Stimulated activated CD8-positive, alpha-beta memory T cell treated with anti-CD3 and anti-CD28 coated beads, Interleukin-7, amount 100 ng/mL, for 24 hours (primary cell): Measurements from ENCODE around the gene CCDC57.
"Not testable (repeated sequence)": the region's sequence is repeated elsewhere in the genome, so short reads cannot be mapped to it uniquely, and the experiment has no call there.

Experiments used
- DNase-seq: peaks from one replicate; pipeline ENCODE4 v3.0.0-alpha.2; 2020; ENCODE audit warnings: low read depth

CCDC57 gene

DNA sequence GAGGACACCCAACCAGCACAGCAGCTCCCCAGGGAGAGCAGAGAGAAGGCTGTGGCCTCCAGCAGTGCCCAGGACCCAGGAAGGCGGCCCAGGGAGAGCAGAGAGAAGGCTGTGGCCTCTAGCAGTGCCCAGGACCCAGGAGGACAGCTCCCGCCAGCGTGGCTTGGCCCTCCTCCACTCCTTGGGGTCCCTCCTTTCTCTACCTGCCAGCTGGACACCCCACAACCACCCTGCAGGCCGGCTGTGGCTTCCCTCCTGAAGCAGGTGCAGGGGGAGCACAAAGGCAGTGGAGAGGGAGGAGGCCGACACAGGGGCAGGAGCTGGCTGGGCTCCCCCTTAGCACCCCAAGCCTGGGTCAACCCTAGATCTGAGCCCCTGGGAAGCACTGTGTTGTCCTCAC lies 60.5 kb downstream of the CCDC57 start:
- DNase-seq: no peak

GRCh38 chr17:82151106-82151957 lies 61.3 kb downstream of the CCDC57 start:
- DNase-seq: no peak

GRCh38 chr17:82149401-82150099 lies 63.1 kb downstream of the CCDC57 start:
- no peak for DNase-seq

DNA sequence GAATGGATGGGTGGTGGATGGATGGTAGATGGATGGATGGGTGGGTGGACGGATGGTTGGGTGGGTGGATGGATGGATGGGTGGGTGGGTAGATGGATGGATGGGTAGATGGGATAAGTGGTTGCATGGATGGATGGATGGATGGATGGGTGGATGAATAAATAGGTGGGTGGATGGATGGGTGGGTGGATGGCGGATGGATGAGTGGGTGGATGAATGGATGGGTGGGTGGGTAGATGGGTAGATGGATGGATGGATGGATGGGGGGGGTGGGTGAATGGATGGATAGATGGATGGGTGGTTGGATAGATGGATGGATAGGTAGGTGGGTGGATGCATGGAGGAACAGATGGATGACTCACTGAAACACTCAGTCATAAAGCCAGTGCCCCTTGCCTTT lies 63.6 kb downstream of the CCDC57 start:
- DNase-seq: no peak

- DNase-seq: no peak
Measured at GRCh38 chr17:82148011-82148410, 64.6 kb downstream of the CCDC57 start.

- no peak for DNase-seq
Measured at GRCh38 chr17:82146663-82147654, 65.7 kb downstream of the CCDC57 start.

DNA sequence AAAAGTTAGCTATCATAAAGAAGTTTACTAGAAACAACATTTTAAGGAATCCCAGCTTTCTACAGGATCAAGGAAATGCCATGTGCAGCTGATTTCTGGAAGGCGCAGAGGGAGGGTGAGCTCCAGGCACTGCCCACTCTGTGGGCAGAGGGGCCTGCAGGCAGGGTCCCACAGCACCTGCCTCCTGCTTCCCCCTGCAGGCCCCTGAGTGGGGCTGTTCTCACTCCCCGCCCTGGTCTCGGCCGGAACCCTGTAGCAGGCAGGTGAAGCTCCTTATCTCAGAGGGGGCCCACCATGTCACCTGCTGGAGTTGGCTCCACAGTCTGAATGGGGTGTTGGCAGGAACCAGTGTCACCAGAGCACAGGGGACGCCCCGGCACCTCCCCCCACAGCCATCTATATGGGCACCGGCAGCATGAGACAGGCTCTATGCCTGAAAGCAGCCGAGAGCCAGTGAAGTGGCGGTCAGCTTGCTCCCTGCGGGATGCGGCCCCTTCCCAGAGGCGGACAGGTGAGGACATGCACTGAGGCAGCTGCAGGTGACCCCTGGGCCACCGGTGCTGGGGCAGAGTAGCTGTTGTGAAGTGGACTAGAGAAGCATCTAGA lies 67.0 kb downstream of the CCDC57 start:
- DNase-seq: no peak

- DNase-seq: no peak
Measured at GRCh38 chr17:82143333-82143732, 69.3 kb downstream of the CCDC57 start.

GRCh38 chr17:82139961-82140360 lies 72.7 kb downstream of the CCDC57 start:
- not testable (repeated sequence) for DNase-seq

DNA sequence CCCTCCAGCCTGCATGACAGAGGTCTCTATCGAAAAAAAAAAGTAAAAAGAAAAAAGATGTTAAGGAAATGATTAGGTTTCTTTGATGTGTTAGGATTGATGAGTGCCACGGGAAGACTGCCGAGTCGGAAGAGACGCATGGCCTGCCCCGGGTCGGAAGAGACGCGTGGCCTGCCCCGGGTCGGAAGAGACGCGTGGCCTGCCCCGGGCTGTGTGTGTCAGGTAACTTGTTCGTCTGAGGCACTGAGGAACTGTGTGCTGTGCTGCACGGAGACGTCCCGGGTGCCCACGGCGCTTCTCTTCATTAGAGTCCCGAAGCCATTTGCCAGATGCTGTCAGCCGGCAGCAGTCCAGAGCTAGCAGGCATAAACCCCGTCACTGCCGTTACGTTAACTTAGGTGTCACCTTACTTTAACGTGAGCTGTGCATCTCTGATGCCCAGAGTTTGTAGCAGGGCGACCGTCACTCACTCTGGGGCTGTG lies 74.1 kb downstream of the CCDC57 start:
- no peak for DNase-seq

DNA sequence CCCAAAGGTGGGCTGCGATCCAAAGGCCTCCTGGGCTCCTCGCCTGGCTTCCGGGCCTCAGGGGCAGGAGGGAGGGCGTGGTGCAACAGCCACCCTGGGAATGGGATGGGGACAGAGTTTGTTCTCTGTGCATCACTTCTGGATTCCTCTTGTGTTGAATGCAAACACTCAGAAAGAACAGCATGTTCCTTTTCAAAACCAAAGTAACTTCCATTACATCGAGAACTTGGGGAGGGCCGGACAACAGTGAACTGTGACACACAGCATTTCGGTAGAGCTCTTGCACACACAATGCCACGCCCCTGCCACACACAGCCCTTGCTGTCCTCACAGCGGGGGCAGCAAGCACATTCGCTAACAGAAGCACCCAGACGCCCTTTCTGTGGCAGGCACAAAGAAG lies 78.5 kb downstream of the CCDC57 start:
- no peak for DNase-seq

GRCh38 chr17:82133166-82133953 lies 79.3 kb downstream of the CCDC57 start:
- not testable (repeated sequence) for DNase-seq

- no peak for DNase-seq
Measured at GRCh38 chr17:82129095-82129494, 83.5 kb downstream of the CCDC57 start.

- no peak for DNase-seq
Measured at GRCh38 chr17:82128287-82128686, 84.4 kb downstream of the CCDC57 start.

DNA sequence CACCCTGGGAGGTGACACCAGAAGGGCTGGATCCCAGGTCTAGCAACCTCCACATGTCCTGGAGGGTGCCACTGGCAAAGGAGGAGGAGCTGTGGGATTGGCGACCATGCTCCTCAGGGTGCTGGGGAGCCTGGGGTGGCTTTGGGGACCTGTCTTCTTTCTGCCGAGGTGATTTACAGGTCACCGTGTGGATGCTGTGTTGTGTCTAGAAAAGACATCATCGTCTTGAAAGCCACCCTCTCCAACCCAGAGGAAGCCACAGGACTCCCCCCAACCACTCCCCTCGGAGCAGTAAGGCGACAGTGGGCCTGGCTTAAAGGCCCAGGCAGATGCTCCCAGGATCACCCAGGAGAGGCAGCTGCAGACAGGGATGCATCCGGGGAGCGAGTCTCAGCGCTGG lies 84.9 kb downstream of the CCDC57 start:
- no peak for DNase-seq

DNA sequence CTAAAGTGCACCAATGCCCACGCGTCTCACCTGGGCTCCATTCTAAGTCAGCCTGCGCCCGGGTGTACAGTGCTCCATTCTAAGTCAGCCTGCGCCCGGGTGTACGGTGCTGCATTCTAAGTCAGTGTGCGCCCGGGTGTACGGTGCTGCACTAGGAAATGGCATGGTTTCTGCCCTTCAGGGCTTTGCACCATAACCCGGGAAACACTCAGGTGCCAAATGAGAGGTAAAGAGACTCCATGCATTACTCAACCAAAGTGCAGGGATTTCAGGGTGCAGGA lies 85.4 kb downstream of the CCDC57 start:
- DNase-seq: no peak

GRCh38 chr17:82126556-82127314 lies 85.9 kb downstream of the CCDC57 start:
- peak; percentile 25 for DNase-seq

GRCh38 chr17:82124101-82124500 lies 88.5 kb downstream of the CCDC57 start:
- no peak for DNase-seq

- DNase-seq: no peak
Measured at GRCh38 chr17:82121660-82122629, 90.7 kb downstream of the CCDC57 start.
